GM19035 (cell line): Measurements from ENCODE around the gene ADAT3.

Source experiments
- ATAC-seq: cut with Tn5 transposase; IDR thresholded peaks from one replicate; pipeline ENCODE4 v1.9.1; 2021; ENCODE audit not compliant: unreplicated experiment

Gene ADAT3

GRCh38 chr19:1955171-1956121 lies 50.2 kb downstream of the ADAT3 start:
- ATAC-seq, result no peak

- ATAC-seq, result no peak
Observed at GRCh38 chr19:1956122-1956494, 50.9 kb downstream of the ADAT3 start.

- no peak for ATAC-seq
Observed at GRCh38 chr19:1956868-1957492, 51.8 kb downstream of the ADAT3 start.

- no peak for ATAC-seq
Observed at GRCh38 chr19:1957562-1958248, 52.5 kb downstream of the ADAT3 start.

GRCh38 chr19:1959928-1960589 lies 54.9 kb downstream of the ADAT3 start:
- ATAC-seq, result no peak

- no peak for ATAC-seq
Observed at GRCh38 chr19:1961000-1961883, 56.0 kb downstream of the ADAT3 start.

- ATAC-seq, result no peak
Observed at GRCh38 chr19:1962674-1963073, 57.5 kb downstream of the ADAT3 start.
